ENCODE results near the gene LRCH1.
"Not testable (repeated sequence)": the region's sequence is repeated elsewhere in the genome, so short reads cannot be mapped to it uniquely, and the experiment has no call there.

The LRCH1 gene, protein sequence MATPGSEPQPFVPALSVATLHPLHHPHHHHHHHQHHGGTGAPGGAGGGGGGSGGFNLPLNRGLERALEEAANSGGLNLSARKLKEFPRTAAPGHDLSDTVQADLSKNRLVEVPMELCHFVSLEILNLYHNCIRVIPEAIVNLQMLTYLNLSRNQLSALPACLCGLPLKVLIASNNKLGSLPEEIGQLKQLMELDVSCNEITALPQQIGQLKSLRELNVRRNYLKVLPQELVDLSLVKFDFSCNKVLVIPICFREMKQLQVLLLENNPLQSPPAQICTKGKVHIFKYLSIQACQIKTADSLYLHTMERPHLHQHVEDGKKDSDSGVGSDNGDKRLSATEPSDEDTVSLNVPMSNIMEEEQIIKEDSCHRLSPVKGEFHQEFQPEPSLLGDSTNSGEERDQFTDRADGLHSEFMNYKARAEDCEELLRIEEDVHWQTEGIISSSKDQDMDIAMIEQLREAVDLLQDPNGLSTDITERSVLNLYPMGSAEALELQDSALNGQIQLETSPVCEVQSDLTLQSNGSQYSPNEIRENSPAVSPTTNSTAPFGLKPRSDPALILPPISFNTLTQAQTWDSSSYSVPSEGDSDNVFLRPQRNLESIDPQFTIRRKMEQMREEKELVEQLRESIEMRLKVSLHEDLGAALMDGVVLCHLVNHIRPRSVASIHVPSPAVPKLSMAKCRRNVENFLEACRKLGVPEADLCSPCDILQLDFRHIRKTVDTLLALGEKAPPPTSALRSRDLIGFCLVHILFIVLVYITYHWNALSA

DNA sequence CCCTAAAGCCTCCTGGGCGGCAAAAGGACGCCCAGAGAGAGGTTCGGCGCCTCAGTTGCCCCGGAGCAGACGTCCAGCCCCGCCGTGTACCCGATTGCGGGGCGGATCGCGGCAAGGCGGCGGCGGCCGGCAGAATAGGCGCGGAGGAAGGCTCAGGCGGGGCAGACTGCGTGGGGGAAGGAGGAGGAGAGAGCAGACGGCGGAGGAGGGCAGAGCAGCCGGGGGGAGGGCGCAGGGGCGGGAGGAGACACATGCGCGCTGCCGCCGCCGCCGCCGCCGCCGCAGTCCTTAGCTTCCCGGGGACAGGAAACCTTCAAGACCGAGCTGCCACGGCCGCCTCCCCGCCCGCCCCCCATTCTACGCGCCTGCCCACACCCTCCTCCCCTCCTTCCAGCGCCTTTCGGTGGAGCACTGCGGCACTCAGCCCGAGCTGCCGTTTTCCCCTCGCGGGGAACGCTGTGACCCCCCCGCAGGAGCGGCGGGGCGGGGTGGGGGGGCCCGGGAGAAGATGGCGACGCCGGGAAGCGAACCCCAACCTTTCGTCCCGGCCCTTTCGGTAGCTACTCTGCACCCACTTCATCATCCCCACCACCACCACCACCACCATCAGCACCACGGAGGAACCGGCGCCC lies at the start of gene LRCH1:
TSS of gene LRCH1 (plus strand) at position 282 of the 632 bp plus-strand sequence. CDS start at position 509, 227 bp downstream.
- H3K4me1 ChIP-seq (ENCODE audit: control insufficient read depth, insufficient read depth, low read length), result peaks cover 17% of the 10 kb centered on the region
- H3K27me3 ChIP-seq (replicated peaks; ENCODE audit: control insufficient read depth, insufficient read depth, low read length), result no peaks in the 10 kb centered on the region
- peak within 1 kb of the TSS; percentile 90 for H3K9ac ChIP-seq (ENCODE audit: low read length)
- H3K9me3 ChIP-seq (ENCODE audit: control insufficient read depth, low read length), result no peaks in the 10 kb centered on the region
- H3K4me3 ChIP-seq (ENCODE audit: low read length), result peak within 1 kb of the TSS; percentile 86
- peak; percentile 95 for DNase-seq (ENCODE audit: low read depth)
- no peaks in the 10 kb centered on the region for H3K36me3 ChIP-seq (ENCODE audit: control insufficient read depth, insufficient read depth, low read length, severe bottlenecking)

DNA sequence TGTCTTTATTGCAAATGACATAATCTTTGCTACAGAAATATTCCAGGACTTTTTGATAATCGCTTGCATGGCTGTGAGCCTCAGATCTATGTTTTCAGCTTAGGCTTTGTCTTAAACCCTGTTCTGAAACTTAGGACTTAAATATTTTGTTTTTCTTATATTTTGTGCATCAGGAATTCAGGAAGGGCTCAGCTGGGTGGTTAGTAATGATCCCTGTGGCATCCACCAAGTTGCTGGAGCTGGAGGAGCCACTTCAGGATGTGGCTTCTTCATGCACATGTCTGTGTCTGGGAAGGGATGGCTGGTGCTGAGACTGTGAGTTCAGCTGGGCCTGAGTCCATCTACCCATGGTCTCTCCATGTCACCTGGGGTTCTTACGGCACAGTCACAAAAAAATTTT lies 48.9 kb upstream of the LRCH1 start:
- Histone ChIP-seq H3K27me3 (replicated peaks; ENCODE audit: control insufficient read depth, insufficient read depth, low read length) (no peaks in the 10 kb centered on the region), H3K9me3 (ENCODE audit: control insufficient read depth, low read length) (peaks cover 8% of the 10 kb centered on the region), H3K36me3 (ENCODE audit: control insufficient read depth, insufficient read depth, low read length, severe bottlenecking) (no peaks in the 10 kb centered on the region), H3K4me3 (ENCODE audit: low read length) (no peak overlapping the region), H3K9ac (ENCODE audit: low read length) (no peak overlapping the region), H3K4me1 (ENCODE audit: control insufficient read depth, insufficient read depth, low read length) (no peaks in the 10 kb centered on the region)
- DNase-seq (ENCODE audit: low read depth), result no peak

DNA sequence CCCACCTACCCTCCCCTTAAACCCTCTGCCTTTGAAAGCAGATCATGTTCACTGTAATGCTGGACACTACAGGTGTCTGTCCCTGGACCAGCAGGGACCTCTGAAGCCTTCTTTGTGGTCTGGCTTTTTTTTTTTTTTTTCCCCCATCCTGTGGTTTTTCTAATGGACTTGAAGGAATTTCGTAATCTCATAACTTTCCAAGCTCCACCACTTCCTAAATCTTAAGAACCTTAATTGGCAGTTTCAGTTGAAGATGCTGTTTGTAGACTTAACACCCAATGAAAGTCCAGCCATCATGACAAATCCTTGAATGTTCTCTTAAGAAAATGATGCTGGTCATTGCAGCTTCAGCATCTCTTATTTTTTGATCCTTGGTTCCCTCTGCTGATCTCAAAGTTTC lies 45.0 kb upstream of the LRCH1 start:
- no peaks in the 10 kb centered on the region for H3K4me1 ChIP-seq (ENCODE audit: control insufficient read depth, insufficient read depth, low read length)
- no peaks in the 10 kb centered on the region for H3K36me3 ChIP-seq (ENCODE audit: control insufficient read depth, insufficient read depth, low read length, severe bottlenecking)
- peak; percentile 13 for DNase-seq (ENCODE audit: low read depth)
- H3K4me3 ChIP-seq (ENCODE audit: low read length), result no peak overlapping the region
- no peak overlapping the region for H3K9ac ChIP-seq (ENCODE audit: low read length)
- H3K27me3 ChIP-seq (replicated peaks; ENCODE audit: control insufficient read depth, insufficient read depth, low read length), result peaks cover 5% of the 10 kb centered on the region
- peaks cover 8% of the 10 kb centered on the region for H3K9me3 ChIP-seq (ENCODE audit: control insufficient read depth, low read length)

DNA sequence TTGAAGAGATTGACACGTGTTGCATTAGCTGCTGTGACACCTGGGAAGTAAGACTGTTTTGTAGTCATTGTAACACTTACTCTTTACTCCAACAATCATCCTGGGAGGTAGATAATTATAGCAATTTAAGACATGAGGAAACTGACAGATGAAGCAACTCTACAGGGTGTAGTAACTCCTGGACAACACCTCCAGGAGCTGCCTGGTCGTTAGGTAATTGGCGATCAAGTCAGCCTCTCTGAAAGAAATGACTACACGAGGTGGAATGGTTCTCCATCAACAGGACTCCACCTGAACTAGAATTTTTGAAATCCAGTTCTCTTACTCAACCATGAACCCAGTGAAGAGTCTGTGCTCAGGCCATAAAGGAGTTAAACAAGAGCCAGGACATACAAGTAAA lies 43.0 kb upstream of the LRCH1 start:
- Histone ChIP-seq H3K27me3 (replicated peaks; ENCODE audit: control insufficient read depth, insufficient read depth, low read length) (peaks cover 5% of the 10 kb centered on the region), H3K9ac (ENCODE audit: low read length) (no peak overlapping the region), H3K4me3 (ENCODE audit: low read length) (no peak overlapping the region), H3K4me1 (ENCODE audit: control insufficient read depth, insufficient read depth, low read length) (no peaks in the 10 kb centered on the region), H3K36me3 (ENCODE audit: control insufficient read depth, insufficient read depth, low read length, severe bottlenecking) (no peaks in the 10 kb centered on the region), H3K9me3 (ENCODE audit: control insufficient read depth, low read length) (no peaks in the 10 kb centered on the region)
- no peak for DNase-seq (ENCODE audit: low read depth)

DNA sequence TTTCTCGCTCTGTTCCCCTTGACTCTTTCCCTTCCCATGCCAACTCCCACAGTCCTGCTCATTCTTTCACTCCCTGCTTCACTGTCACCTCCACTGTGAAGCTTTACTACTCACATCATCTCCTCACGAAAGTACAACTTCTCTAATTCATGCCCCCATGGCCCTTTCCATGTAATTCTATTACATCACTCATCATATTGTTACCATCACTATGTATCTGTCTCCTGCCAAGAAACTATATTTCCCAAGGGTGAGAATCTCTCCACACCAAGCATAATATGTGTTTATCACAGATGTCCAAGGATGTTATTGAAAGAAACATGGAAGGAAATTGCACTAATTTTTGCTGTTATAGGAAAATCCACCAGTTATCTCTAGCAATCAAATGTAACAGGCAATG lies 37.2 kb upstream of the LRCH1 start:
- no peak overlapping the region for H3K4me3 ChIP-seq (ENCODE audit: low read length)
- no peaks in the 10 kb centered on the region for H3K36me3 ChIP-seq (ENCODE audit: control insufficient read depth, insufficient read depth, low read length, severe bottlenecking)
- DNase-seq (ENCODE audit: low read depth), result no peak
- no peaks in the 10 kb centered on the region for H3K9me3 ChIP-seq (ENCODE audit: control insufficient read depth, low read length)
- no peaks in the 10 kb centered on the region for H3K27me3 ChIP-seq (replicated peaks; ENCODE audit: control insufficient read depth, insufficient read depth, low read length)
- H3K4me1 ChIP-seq (ENCODE audit: control insufficient read depth, insufficient read depth, low read length), result peaks cover 9% of the 10 kb centered on the region
- H3K9ac ChIP-seq (ENCODE audit: low read length), result no peak overlapping the region

DNA sequence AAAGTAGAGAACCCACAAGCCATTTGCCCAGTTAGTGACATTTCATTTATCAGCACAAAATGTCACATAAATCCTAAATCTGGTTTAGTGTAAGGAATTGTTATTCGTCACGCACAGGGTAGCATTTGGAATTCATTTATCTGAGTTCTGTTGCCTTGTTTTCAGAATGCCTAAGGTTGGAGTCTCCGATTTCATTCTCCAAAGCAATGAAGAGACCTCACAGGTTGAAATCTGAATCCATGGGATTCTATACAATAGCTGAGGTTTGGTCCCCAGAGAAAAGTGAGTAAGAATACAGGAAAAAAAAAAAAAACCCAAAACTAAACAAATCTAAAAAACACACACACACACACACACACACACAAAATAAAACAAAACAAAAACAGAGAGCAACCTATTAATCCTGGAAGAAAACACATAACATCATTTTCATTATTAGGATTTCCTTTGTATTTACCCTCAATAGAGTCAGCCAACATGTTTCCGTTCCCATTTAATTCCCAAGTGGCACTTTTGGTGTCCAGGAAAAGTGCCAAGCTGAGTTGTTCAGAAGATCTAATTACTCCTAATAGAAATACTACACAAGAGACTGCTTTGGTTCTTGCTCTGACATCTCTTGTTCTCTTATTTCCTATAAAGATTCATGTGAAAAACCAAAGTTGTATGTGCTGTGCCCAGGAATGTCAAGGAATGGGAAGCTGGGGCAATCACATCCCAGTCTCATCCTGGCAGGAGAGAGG lies 36.2 kb upstream of the LRCH1 start:
- peaks cover 5% of the 10 kb centered on the region for H3K9me3 ChIP-seq (ENCODE audit: control insufficient read depth, low read length)
- no peaks in the 10 kb centered on the region for H3K36me3 ChIP-seq (ENCODE audit: control insufficient read depth, insufficient read depth, low read length, severe bottlenecking)
- no peaks in the 10 kb centered on the region for H3K27me3 ChIP-seq (replicated peaks; ENCODE audit: control insufficient read depth, insufficient read depth, low read length)
- peak; percentile 57 for DNase-seq (ENCODE audit: low read depth)
- H3K9ac ChIP-seq (ENCODE audit: low read length), result no peak overlapping the region
- peaks cover 9% of the 10 kb centered on the region for H3K4me1 ChIP-seq (ENCODE audit: control insufficient read depth, insufficient read depth, low read length)
- no peak overlapping the region for H3K4me3 ChIP-seq (ENCODE audit: low read length)

DNA sequence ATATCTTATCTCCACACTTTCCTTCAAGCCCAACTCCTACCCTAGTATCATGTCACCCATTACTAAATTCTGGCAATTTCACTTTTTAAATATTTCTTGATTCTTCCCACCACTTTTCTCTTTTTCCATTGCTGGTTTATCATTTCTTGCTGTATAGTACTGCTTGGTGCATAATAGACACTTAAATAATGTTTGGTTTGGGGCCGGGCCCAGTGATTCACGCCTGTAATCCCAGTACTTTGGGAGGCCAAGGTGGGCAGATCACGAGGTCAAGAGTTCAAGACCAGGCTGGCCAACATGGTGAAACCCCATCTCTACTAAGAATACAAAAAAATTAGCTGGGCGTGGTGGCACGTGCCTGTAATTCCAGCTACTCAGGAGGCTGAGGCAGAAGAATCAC lies 35.2 kb upstream of the LRCH1 start:
- DNase-seq (ENCODE audit: low read depth); H3K4me1 ChIP-seq (ENCODE audit: control insufficient read depth, insufficient read depth, low read length); H3K9ac ChIP-seq (ENCODE audit: low read length); H3K27me3 ChIP-seq (replicated peaks; ENCODE audit: control insufficient read depth, insufficient read depth, low read length); H3K36me3 ChIP-seq (ENCODE audit: control insufficient read depth, insufficient read depth, low read length, severe bottlenecking); H3K9me3 ChIP-seq (ENCODE audit: control insufficient read depth, low read length); H3K4me3 ChIP-seq (ENCODE audit: low read length): not testable (repeated sequence)

DNA sequence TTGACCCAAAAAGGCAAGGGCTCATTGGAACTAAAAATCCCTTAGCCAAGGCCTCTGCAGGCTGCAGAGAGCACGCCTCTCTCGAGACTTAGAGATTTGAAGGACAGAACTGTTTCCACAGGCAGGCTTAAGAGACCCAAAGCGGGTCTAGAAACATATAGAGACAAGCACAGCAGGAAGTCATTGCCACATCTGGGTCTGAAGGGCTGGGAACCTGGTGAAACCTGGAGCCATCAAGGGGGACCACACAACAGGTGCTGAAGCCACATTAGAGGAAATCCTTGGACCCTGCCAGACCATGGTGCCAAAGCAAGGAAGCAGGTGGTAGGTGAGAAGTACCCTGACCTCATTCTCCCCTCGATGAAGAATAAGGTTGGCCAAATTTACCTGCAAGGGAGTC lies 33.8 kb upstream of the LRCH1 start:
- no peak overlapping the region for H3K4me3 ChIP-seq (ENCODE audit: low read length)
- DNase-seq (ENCODE audit: low read depth), result no peak
- H3K9me3 ChIP-seq (ENCODE audit: control insufficient read depth, low read length), result peaks cover 5% of the 10 kb centered on the region
- H3K36me3 ChIP-seq (ENCODE audit: control insufficient read depth, insufficient read depth, low read length, severe bottlenecking), result no peaks in the 10 kb centered on the region
- H3K27me3 ChIP-seq (replicated peaks; ENCODE audit: control insufficient read depth, insufficient read depth, low read length), result no peaks in the 10 kb centered on the region
- H3K4me1 ChIP-seq (ENCODE audit: control insufficient read depth, insufficient read depth, low read length), result peaks cover 9% of the 10 kb centered on the region
- H3K9ac ChIP-seq (ENCODE audit: low read length), result no peak overlapping the region

DNA sequence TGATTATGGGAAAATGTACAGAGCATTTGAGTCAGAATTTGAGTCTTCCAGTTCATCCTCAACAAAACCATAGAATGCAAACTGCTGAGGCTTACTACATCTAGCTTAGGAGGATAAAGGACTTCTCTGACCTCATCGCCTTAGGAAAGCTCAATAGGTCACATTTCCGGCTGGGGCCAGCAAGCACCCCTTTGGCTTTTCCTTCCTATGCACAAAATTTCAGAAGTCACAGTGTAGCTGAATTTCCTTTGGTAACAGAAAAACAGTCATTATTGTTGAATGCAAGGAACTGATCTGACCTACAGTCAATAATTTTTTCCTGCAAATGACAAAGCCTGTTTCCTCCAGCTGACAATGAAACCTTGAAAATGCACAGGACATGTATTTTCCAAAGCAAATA lies 32.8 kb upstream of the LRCH1 start:
- DNase-seq (ENCODE audit: low read depth), result no peak
- H3K36me3 ChIP-seq (ENCODE audit: control insufficient read depth, insufficient read depth, low read length, severe bottlenecking), result no peaks in the 10 kb centered on the region
- H3K4me1 ChIP-seq (ENCODE audit: control insufficient read depth, insufficient read depth, low read length), result peaks cover 9% of the 10 kb centered on the region
- no peaks in the 10 kb centered on the region for H3K27me3 ChIP-seq (replicated peaks; ENCODE audit: control insufficient read depth, insufficient read depth, low read length)
- H3K4me3 ChIP-seq (ENCODE audit: low read length), result no peak overlapping the region
- H3K9ac ChIP-seq (ENCODE audit: low read length), result no peak overlapping the region
- H3K9me3 ChIP-seq (ENCODE audit: control insufficient read depth, low read length), result peaks cover 5% of the 10 kb centered on the region

DNA sequence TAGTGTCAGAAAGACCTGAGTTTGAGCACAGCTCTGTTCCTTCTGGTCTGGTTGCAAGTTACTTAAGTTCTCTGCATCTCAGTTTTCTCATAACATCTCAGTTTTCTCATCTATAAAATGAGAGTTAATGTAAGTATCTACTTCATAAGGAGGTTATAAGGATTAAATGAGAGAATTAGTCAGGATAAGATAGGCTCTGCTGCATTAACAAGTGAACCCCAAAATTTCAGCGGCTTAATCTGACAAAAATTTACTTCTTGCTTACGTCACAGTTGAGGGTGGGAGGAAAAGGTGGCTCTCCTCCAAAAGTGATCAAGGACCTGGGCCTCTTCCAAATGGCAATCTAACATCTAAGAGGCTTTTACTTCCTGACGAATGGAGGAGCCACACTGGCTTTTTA lies 31.5 kb upstream of the LRCH1 start:
- Histone ChIP-seq H3K27me3 (replicated peaks; ENCODE audit: control insufficient read depth, insufficient read depth, low read length) (no peaks in the 10 kb centered on the region), H3K9me3 (ENCODE audit: control insufficient read depth, low read length) (peaks cover 5% of the 10 kb centered on the region), H3K36me3 (ENCODE audit: control insufficient read depth, insufficient read depth, low read length, severe bottlenecking) (no peaks in the 10 kb centered on the region), H3K9ac (ENCODE audit: low read length) (no peak overlapping the region), H3K4me3 (ENCODE audit: low read length) (no peak overlapping the region), H3K4me1 (ENCODE audit: control insufficient read depth, insufficient read depth, low read length) (peaks cover 9% of the 10 kb centered on the region)
- DNase-seq (ENCODE audit: low read depth), result no peak
